HG03025 (cell line): ENCODE results near the gene DNAI1.
A peak's percentile ranks its signal among the peaks of the same experiment; 100 is the strongest.

Experiments
- ATAC-seq: cut with Tn5 transposase; IDR thresholded peaks from one replicate; pipeline ENCODE4 v1.9.1; 2021; ENCODE audit warnings: mild to moderate bottlenecking, moderate library complexity; ENCODE audit not compliant: unreplicated experiment, low FRiP score

DNAI1 gene

GRCh38 chr9:34510497-34511468 is 52.2 kb downstream of the DNAI1 start:
- ATAC-seq = no peak

GRCh38 chr9:34512131-34513078 is 53.8 kb downstream of the DNAI1 start:
- ATAC-seq = no peak

- ATAC-seq = no peak
Measured at GRCh38 chr9:34513567-34514214, 55.1 kb downstream of the DNAI1 start.

GRCh38 chr9:34514401-34514800 is 55.8 kb downstream of the DNAI1 start:
- no peak for ATAC-seq

- no peak for ATAC-seq
Measured at GRCh38 chr9:34514816-34515215, 56.2 kb downstream of the DNAI1 start.

- ATAC-seq = no peak
Measured at GRCh38 chr9:34515959-34516358, 57.4 kb downstream of the DNAI1 start.

- no peak for ATAC-seq
Measured at GRCh38 chr9:34517185-34517584, 58.6 kb downstream of the DNAI1 start.

- no peak for ATAC-seq
Measured at GRCh38 chr9:34518110-34518616, 59.6 kb downstream of the DNAI1 start.

- ATAC-seq = no peak
Measured at GRCh38 chr9:34518896-34519295, 60.3 kb downstream of the DNAI1 start.

- ATAC-seq = no peak
Measured at GRCh38 chr9:34519321-34520020, 60.9 kb downstream of the DNAI1 start.

- ATAC-seq = no peak
Measured at GRCh38 chr9:34520096-34520495, 61.5 kb downstream of the DNAI1 start.

GRCh38 chr9:34520505-34521385 is 62.1 kb downstream of the DNAI1 start:
- no peak for ATAC-seq

- ATAC-seq = no peak
Measured at GRCh38 chr9:34521406-34522045, 62.9 kb downstream of the DNAI1 start.

- ATAC-seq = no peak
Measured at GRCh38 chr9:34522091-34522887, 63.7 kb downstream of the DNAI1 start.

GRCh38 chr9:34522971-34523797 is 64.6 kb downstream of the DNAI1 start, which contains the start of gene ENHO:
ENHO (minus strand) TSS chr9:34522990; CDS start chr9:34521695, 1,295 bp downstream.
- ATAC-seq = peak; percentile 87

GRCh38 chr9:34524349-34524748 is 65.7 kb downstream of the DNAI1 start:
- no peak for ATAC-seq

- no peak for ATAC-seq
Measured at GRCh38 chr9:34526026-34526425, 67.4 kb downstream of the DNAI1 start.
